ENCODE results near the gene LSR.
"Not testable (repeated sequence)": the region's sequence is repeated elsewhere in the genome, so short reads cannot be mapped to it uniquely, and the experiment has no call there.

LSR gene

DNA sequence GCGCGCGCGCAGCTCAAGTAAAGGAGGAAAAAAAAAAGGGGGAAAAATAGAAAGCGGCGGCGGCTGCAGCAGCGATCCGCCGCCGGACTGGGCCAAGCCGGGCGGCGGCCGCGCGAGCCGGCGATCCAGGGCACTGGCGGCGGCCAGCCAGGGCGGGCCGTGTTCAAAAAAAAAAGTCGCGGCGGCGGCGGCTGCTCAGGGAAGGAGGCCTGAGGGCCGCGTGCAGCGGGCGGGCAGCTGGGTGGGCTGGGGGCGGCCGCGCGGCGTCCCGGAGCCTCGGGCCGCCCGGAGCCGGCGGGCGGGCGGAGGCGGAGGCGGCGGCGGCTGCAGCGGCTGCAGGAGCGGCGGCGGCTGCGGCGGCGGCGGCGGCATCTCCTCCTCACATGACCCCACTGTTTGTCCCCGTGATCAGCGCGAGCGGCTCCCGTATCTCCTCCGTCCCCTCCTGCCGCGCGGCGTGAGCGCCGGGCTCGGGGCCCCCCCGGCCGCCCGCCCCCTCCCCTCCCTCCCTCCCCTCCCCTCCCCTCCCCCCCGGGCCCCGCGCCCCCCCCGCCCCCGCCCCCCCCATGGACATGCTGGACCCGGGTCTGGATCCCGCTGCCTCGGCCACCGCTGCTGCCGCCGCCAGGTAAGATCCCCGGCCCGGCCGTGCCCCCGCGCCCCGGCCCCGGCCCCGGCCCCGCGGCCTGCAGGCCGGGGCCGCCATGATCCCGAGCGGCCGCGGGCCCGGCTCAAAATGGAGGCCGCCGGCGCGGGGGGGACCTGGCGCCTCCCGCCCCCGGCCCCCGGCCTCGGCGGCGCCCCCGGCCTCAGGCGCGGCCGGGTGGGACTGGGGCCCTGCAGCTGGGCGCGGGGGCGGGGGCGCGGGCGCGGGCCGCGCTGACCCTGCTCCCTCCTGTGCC, 20.0 kb downstream of the LSR start, which contains the start of gene USF2:
Gene USF2, plus strand, starts transcription at position 427 of the 902 bp plus-strand sequence. Its CDS starts 140 bp downstream, at position 567.
- DNase-seq, result peak; percentile 79

DNA sequence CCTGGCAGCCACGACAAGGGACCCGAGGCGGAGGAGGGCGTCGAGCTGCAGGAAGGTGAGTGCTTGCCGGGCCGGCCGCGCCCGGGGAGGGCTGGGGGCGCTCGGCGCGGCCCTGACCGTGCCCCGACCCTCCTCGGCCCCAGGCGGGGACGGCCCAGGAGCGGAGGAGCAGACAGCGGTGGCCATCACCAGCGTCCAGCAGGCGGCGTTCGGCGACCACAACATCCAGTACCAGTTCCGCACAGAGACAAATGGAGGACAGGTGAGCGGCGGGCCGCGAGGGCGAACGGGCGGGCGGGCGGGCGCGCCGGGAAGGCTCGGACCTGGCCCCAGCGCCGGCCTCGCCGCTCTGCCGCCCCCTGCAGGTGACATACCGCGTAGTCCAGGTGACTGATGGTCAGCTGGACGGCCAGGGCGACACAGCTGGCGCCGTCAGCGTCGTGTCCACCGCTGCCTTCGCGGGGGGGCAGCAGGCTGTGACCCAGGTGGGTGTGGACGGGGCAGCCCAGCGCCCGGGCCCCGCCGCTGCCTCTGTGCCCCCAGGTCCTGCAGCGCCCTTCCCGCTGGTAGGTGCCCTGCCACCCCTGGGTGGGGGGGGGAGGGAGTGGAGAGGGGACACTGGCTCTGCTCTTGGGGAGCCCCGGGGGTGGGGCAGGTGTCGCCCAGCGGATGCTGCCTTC, 20.8 kb downstream of the LSR start:
- DNase-seq, result peak; percentile 75

DNA sequence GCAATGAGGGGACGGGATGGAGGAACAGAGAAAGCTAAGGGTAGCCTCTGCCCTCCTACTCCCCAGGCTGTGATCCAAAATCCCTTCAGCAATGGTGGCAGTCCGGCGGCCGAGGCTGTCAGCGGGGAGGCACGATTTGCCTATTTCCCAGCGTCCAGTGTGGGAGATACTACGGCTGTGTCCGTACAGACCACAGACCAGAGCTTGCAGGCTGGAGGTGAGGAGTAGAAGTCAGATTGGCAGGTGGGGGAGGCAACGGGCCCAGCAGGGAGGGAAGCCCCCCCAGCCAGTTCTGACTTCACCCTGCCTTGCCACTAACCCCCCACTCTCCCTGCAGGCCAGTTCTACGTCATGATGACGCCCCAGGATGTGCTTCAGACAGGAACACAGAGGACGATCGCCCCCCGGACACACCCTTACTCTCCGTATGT, 21.6 kb downstream of the LSR start:
- no peak for DNase-seq

DNA sequence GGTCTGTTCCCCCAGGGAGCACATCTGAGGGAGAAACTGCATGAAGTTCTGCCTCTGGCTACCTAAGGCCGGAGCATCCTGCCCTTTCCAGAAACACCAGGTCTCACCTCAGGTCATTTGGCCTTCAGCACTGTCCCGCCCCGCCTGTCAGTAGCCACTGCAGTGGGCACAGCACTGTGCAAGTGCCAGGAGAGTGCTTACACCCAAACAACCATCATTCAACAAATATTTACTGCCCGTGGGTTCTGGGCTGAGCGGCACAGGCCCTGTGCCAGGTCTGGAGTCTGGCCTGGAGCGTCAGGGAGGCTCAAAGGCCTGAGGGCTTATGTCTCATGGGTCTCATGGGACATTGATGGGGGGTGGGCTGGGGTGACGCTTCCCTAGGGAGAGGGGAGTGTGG, 22.7 kb downstream of the LSR start:
- DNase-seq, result no peak

DNA sequence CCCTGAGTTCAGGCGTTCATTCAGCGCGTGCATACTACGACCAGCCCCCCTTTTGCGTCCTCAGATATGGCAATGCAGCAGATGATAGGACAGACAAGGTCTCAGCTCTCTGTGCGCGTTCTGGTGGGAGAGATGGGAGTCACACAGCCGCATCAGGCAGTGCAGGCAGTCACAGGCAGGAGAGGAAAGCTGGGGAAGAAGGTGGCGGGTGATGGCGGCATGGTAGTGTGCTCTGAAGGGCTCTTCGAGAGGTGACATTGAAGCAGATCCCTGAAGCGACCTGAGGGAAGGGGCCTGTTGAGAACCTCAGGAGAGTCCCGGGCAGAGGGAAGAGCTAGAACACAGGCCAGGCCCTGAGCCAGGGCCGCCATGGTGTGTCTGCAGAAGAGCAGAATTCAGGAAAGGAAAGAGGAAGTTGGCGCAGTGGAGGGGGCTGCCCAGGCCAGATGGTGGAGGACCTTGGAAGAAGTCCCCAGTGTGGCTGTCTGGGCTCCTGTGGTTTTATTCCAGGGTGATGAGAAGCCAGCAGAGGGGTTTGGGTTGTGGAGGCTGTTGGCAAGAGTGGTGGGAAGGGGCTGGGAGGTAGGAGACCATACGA, 23.4 kb downstream of the LSR start:
- no peak for DNase-seq

DNA sequence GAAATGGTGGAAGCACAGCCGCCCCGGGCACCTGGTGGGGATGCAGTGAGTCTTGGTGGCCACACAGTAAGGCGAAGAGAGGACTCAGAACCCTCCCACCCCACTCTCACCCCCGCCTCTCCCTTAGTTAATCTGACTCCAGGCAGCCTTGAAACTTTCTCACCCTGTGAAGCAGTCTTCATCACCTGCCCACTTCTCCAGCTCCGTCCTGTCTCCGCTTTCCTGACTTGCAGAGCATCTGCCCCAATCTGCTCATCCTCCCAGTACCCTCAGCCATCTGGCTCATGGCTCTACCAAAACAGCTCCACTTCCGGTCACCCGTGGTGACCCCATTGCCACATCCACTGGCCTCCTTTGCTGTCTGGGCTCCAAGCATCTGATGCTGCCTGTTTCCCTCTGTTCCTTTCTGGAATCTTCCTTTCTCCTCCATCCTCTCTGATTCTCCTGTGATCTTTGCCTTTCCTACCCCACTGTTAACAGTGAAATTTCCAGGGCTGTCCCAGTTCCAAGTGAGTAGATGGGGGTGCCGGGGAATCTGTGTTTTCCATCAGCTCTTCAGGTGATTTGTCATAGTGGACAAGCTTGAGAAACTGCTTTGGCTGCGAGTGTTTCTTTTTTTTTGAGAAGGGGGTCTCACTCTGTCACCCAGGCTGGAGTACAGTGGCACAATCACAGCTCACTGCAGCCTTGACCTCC, 24.3 kb downstream of the LSR start:
- no peak for DNase-seq

DNA sequence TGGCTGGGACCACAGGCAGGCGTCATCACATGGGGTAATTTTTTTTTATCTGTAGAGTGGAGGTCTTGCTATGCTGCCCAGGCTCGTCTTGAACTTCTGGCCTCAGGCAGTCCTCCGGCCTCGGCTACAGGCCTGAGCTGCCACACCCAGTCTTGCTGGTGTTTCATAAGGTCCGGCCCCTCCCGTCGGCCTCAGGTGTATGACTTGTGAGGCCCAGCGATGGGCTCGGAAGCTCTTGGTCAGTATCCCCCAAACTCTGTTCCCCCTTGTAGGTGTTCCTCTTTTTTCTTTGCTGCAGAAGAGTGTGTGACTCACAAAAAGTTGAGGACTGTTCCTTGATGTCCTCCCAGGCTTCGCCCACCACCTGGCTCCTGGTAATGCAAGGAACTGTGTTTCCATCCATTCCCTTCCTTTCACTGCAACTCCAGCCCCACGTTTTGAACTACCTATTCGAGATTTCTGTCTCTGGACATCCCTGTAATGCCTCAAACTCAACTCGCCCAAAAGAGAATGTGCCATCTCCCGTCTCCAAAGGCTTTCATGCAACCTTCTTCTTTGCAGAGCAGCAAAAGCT, 25.0 kb downstream of the LSR start:
- no peak for DNase-seq

DNA sequence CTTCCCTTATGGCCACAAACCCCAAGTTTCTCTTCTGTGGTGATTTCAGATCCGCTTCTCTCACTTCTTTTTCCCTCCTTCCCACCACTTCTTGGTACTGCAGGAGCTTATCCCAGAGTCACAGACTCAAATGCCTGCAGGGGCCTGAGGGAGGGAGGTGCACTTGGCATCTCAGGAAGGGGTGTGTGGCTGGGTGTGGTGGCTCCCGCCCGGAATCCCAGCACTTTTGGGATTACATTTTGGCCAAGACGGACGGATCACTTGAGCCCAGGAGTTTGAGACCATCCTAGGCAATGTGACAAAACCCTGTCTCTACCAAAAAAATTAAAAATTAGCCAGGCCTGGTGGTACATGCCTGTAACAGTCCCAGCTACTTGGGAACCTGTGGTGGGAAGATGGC, 25.5 kb downstream of the LSR start:
- no peak for DNase-seq

DNA sequence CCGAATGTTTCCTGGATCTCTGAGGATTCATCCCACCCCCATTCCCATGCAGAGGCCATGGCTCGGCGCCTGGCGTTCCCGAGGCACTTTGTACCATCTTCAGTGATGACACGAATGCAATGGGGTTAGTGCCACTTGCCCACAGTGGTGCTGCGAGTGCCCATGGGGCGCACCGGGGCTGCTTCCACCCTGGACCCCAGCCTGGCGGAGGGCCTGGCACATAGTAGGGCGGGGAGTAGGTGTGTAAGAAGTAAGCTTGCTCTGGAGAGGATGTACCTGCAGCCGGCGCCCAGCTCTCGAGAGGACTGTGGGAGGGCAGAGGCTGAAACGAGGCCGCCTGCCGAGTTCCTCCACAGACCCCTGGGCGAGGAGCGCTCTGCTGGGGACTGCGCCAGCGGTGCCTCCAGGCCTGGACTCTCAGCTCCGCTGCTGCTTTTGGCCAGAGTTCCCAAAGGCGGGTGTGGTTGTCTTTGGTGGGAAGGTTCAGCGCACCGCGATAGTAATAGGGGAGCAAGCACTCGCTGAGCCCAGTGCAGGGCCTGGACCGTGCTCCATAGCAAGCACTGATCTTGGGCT, 28.0 kb downstream of the LSR start:
- DNase-seq, result no peak

DNA sequence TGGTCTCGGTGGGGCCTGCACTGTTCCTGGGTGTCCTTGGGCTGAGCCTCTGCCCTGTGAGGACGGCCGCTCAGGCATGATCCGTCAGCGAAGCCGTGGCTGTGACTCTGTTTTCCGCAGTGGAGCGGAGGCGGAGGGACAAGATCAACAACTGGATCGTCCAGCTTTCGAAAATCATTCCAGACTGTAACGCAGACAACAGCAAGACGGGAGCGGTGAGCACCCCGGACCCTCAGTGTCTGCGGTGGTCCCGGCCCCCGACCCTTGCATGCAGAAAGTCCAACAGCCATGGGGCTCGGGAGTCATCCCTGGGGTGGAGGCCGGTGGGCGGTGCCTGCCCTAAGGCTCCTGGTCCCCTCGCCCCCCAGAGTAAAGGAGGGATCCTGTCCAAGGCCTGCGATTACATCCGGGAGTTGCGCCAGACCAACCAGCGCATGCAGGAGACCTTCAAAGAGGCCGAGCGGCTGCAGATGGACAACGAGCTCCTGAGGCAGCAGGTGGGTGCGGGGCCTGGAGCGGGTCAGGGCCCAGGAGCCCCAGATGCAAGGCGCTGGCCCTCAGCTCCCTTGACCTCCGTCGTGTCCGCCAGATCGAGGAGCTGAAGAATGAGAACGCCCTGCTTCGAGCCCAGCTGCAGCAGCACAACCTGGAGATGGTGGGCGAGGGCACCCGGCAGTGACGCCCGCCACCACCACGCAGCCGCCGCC, 29.9 kb downstream of the LSR start:
- DNase-seq, result no peak

DNA sequence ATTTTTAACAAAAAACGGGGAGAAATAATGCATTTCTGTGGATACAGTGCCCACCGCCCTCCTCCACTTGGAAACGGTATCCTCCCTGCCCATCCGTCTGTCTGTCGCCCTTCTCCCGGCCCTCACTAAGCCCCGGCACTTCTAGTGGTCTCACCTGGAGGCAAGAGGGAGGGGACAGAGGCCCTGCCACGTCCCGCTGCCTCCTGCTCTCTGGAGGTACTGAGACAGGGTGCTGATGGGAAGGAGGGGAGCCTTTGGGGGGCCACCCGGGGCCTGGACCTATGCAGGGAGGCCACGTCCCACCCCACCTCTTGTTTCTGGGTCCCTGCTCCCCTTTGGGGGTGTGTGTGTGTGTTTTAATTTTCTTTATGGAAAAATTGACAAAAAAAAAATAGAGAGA, 30.6 kb downstream of the LSR start:
- no peak for DNase-seq

DNA sequence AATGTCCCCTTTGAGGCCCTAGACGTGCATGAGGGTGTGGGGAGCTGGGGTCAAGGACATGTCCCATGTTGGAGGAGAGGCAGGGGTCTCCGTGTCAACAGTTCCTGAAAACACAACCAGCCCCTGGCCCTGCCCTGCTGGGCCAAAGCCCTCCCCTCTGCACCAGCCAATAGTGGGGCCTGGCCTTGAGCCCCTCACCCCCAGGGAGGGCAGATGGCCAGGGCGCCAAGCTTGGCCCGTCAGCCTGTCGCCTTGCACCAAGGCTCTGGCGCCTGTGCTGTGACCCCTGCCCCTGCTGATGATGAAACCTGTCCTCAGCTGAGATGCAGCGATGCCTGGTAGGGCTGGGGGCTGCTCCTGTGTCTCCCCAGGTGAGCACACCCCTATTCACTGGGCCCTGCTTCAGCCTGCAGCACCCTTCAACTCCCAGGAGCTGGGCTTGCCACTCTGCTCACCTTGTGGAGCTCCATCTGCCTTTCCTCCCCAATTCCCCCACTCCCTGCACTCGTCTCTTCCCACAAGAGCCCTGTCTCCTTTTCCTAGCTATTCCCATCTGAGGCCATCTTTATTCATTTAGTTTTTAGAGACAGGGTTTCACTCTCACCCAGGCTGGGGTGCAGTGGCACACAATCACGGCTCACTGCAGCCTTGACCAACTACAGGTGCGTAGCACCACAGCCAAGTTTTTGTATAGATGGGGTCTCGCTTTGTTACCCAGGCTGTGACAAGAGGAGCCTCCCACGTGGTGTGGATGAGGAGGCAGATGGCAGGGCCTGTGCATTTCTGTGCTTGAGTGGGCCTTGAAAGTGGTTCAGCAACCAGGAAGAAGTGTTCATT, 31.4 kb downstream of the LSR start:
- no peak for DNase-seq

DNA sequence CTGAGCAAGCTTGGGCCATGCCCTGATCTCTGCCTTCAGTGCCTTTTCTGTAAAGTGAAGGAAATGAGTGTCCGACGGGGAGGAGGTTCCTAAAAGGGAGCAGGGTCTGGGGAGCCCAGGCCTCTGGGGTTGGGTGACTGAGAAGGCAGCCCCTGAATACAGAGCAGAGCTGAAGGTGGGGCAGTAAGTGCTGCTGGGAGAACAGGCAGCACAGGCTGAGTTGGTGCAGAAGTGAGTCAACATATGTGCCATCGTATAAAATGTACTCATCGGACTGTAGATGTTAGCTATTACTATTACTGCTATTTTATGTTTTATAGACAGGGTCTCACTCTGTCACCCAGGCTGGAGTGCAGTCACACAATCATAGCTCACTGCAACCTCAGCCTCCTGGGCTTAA, 32.5 kb downstream of the LSR start:
- DNase-seq, result no peak

DNA sequence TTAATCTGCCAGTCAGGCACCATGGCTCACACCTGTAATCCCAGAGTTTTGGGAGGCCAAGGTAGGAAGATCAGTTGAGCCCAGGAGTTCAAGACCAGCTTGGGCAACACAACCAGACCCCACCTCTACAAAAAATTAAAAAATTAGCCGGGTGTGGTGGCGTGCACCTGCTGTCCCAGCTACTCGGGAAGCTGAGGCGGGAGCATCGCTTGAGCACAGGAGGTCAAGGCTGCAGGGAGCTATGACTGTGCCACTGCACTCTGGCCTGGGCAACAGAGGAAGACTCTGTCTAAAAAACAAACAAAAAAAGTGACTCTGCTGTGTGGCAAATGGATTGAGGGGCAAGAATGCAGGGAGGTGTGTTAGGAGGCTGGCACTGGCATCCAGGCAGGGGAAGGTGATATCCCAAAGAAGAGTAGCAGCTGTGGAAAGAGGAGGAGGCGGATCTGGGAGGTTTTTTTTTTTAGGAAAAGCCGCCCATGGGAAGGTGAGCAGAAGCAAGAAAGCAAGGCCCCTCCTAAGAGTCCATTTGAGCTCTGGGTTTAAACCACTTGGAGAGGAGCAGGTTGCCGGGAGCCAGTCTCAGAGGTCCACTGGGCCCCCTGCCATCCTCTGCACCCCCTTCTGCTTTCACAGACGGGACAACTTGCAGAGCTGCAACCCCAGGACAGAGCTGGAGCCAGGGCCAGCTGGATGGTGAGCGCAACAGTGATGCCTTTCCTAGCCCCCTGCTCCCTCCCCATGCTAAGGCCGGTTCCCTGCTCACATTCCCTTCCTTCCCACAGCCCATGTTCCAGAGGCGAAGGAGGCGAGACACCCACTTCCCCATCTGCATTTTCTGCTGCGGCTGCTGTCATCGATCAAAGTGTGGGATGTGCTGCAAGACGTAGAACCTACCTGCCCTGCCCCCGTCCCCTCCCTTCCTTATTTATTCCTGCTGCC, 35.6 kb downstream of the LSR start:
- no peak for DNase-seq

DNA sequence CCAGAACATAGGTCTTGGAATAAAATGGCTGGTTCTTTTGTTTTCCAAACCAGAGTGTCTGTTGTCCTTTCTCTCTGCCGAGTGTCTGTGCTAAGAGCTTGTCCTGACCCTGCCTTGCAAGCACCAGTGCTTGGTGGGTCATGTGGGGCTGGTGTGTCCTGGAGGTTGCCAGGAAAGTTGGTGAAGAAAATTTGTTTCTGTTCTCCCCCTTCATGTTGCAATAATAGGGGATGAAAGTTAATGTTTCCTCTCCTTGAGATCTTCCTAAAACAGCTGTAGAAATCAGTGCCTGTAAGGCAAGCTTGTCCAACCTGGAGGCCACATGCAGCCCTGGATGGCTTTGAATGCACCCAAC, 36.3 kb downstream of the LSR start:
- DNase-seq, result no peak

DNA sequence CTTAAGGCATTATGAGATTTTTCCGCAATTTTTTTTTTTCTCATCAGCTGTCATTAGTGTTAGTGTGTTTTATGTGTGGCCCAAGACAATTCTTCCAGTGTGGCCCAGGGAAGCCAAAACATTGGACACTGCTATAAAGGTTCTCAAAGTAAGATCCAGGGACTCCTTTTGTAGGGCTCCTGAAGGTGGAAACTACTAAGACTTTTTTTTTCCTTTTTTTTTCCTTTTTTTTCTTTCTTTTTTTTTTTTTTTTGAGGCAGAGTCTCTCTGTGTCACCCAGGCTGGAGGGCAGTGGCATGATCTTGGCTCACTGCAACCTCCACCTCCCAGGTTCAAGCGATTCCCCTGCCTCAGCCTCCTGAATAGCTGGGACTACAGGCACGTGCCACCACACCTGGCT, 36.7 kb downstream of the LSR start:
- not testable (repeated sequence) for DNase-seq

DNA sequence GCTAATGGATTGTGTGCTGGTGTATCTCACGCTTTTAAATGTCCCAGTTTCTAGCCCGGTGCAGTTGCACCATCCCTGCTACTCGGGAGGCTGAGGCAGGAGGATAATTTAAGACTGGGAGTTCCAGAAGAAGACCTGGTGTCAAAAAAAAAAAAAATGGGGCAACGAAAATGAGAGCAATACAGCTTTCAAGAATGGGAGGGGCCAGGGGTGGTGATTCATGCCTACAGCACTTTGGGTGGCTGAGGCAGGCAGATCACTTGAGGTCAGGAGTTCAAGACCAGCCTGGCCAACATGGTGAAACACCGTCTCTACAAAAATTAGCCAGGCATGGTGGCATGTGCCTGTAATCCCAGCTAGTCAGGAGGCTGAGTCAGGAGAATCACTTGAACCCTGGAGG, 37.3 kb downstream of the LSR start:
- DNase-seq, result not testable (repeated sequence)

DNA sequence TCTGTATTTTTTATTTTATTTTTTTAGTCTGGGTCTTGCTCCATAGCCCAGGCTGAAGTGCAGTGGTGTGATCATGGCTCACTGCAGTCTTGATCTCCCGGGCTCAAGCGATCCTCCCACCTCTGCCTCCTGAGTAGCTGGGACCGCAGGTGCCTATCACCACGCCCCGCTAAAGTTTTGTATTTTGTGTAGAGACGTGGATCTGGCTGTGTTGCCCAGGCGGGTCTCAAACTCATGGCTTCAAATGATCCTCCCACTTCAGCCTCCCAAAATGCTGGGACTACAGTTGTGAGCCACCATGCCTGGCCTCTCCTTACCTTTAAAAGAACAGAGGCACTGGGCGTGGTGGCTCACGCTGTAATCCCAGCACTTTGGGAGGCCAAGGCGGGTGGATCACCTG, 38.9 kb downstream of the LSR start:
- no peak for DNase-seq

DNA sequence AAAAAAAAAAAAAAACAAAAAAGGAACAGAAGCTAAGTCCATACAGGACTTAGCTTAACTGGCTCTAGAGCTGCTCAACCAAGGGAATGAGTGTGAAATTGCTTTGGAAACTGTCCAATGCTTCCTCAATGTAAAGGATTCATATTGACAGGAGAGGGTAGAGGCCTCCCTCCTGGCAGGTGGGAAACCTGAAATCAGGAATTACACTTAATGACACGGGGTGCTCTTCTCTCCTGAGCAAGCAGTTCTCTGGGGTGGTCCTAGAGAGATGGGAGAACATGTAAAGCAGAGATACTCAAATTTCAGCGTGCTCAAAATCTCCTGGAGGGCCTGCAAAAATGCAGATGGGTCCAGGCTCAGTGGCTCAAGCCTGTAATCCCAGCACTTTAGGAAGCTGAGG, 39.5 kb downstream of the LSR start:
- no peak for DNase-seq

DNA sequence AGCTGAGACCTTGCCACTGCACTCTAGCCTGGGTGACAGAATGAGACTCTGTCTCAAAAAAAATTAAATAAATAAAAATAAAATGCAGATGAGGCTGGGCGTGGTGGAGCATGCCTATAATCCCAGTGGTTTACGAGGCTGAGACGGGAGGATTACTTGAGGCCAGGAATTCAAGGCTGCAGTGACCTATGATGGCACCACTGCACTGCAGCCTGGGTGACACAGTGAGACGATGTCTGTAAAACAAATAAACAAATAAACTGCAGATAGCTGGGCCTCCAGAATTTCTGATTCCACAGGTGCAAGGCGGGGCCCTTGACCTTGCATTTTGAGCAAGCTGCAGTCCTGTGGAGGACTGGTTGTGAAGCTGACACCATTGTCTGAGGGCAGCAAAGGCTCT, 40.1 kb downstream of the LSR start:
- DNase-seq, result no peak

Measured in fibroblast of skin of right biceps (primary cell).